ENCODE data around the gene SUCLG2.
A peak's percentile ranks its signal among the peaks of the same experiment; 100 is the strongest.

Gene SUCLG2, protein sequence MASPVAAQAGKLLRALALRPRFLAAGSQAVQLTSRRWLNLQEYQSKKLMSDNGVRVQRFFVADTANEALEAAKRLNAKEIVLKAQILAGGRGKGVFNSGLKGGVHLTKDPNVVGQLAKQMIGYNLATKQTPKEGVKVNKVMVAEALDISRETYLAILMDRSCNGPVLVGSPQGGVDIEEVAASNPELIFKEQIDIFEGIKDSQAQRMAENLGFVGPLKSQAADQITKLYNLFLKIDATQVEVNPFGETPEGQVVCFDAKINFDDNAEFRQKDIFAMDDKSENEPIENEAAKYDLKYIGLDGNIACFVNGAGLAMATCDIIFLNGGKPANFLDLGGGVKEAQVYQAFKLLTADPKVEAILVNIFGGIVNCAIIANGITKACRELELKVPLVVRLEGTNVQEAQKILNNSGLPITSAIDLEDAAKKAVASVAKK

DNA sequence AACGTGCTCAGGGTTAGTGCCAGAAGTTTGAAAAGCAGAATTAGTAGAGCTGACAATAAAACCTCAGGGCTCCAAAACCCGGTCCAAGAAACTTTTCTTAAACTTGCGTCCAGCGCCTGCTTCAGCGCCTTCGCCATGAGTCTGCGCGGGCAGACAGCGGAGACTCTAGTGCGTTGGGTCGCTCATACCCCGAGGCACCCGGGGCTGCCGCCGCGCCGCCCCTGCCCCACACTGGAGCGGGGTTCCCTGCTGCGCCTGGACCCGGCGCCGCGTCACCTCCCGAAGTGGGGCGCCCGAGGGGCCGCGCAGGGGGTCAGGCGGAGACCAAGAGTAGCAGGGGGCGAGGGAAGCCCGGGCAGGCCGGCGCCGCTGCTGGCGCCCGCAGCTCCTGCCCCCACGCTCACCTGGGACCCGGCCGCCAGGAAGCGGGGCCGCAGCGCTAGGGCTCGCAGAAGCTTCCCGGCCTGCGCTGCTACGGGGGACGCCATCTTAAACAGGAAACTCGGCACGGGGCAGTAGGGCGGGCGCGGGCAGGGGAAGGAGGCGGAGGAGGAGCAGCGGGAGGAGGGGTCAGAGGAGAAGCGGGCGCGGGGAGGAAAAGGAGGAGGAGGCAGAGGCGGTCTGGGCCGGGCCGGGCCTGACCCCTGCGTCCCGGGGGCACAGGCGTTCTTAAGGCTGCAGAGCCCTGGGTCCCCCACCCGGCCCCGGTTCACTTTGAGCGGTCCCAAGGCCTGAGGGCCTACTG is at the start of gene SUCLG2:
SUCLG2 (minus strand) TSS at position 514 of the 745 bp plus-strand sequence; CDS start at position 488, 26 bp downstream.
- TF ChIP-seq, protein P1, sequence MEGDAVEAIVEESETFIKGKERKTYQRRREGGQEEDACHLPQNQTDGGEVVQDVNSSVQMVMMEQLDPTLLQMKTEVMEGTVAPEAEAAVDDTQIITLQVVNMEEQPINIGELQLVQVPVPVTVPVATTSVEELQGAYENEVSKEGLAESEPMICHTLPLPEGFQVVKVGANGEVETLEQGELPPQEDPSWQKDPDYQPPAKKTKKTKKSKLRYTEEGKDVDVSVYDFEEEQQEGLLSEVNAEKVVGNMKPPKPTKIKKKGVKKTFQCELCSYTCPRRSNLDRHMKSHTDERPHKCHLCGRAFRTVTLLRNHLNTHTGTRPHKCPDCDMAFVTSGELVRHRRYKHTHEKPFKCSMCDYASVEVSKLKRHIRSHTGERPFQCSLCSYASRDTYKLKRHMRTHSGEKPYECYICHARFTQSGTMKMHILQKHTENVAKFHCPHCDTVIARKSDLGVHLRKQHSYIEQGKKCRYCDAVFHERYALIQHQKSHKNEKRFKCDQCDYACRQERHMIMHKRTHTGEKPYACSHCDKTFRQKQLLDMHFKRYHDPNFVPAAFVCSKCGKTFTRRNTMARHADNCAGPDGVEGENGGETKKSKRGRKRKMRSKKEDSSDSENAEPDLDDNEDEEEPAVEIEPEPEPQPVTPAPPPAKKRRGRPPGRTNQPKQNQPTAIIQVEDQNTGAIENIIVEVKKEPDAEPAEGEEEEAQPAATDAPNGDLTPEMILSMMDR (conservative IDR thresholded peaks at IDR 0.05; ENCODE audit: low read depth, low read length) = no peak
- DNase-seq (ENCODE audit: low read depth) = no peak
- peak within 1 kb of the TSS; percentile 78 for H3K4me3 ChIP-seq (ENCODE audit: low read length)

DNA sequence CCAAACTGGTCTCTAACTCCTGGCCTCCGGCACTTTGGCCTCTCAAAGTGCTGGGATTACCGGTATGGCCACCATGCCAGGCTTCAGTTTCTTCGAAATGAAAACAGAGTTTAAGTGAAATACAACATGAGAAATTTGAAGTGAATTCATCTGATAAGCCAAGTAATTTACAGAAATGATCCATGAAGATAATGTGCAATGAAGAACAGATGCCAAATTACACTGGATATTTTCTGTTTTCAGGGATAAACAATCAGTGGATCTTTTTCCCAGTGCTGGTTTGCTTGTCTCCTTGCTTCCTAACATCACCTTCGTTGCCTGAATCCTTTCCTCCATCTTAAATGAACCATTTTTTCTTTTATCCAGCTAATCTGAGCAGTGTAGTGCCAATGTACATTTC is 46.2 kb upstream of the SUCLG2 start:
- H3K4me3 ChIP-seq (ENCODE audit: low read length) = no peak overlapping the region
- TF ChIP-seq, protein P1 (conservative IDR thresholded peaks at IDR 0.05; ENCODE audit: low read depth, low read length) = no peak
- DNase-seq (ENCODE audit: low read depth) = no peak

DNA sequence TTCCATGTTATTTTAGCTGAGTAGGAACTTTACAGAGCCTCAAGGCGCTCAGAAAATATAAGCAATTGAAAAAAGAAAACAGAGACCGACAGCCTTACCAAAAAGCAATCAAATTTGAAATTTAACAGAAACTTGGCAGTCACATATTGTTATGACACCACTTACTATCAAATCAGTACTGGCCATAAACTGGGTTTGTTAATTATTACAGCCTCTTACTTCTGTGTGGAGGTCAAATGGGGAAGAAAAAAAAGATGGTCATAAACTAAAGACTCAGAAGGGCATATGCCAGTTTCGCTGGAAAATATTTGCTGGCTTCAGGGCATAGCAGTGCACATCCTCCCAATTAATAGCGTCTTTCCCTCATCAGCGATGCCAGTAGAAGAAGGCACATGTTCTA is 45.5 kb upstream of the SUCLG2 start:
- TF ChIP-seq, protein P1 (conservative IDR thresholded peaks at IDR 0.05; ENCODE audit: low read depth, low read length) = no peak
- no peak for DNase-seq (ENCODE audit: low read depth)
- no peak overlapping the region for H3K4me3 ChIP-seq (ENCODE audit: low read length)

DNA sequence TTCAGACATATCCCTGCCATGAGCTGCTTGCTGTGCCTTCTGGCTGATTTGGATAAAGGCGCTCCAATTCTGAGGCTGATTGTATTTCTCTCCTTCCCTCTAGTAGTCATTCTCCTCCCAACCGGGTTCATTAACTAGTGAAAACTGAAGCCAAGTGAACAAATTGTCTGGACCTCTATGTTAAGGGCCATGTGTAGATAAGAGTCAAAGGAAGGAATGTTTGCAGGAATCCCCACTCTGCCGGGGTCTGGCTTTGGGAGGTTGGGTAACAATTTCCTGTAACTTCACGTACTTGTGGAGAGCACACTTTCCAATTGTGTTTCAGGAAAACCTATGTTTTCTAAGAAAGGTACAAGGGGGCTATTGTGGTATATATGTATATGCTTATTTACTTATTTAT is 38.2 kb upstream of the SUCLG2 start:
- no peak overlapping the region for H3K4me3 ChIP-seq (ENCODE audit: low read length)
- no peak for DNase-seq (ENCODE audit: low read depth)
- TF ChIP-seq, protein P1 (conservative IDR thresholded peaks at IDR 0.05; ENCODE audit: low read depth, low read length) = no peak

DNA sequence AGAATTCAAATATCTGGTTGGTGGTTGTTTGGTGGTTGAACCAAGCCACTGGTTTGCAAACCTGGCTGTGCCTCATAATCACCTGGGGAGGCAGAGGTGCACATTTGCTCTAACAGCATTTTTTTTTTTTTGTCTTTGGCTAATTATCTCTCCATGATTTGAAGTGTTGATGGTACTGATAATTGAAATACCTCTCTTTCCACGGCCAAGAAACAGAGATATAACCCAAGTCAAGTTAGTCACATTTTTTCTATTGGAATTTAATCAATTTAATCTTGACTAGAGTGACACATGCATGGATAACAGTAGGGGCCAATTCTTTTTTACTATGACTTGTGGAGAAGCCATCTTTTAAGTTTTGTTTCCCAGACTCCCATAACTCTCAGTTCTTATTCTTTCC is 37.5 kb upstream of the SUCLG2 start:
- TF ChIP-seq, protein P1 (conservative IDR thresholded peaks at IDR 0.05; ENCODE audit: low read depth, low read length) = no peak
- DNase-seq (ENCODE audit: low read depth) = no peak
- no peak overlapping the region for H3K4me3 ChIP-seq (ENCODE audit: low read length)

DNA sequence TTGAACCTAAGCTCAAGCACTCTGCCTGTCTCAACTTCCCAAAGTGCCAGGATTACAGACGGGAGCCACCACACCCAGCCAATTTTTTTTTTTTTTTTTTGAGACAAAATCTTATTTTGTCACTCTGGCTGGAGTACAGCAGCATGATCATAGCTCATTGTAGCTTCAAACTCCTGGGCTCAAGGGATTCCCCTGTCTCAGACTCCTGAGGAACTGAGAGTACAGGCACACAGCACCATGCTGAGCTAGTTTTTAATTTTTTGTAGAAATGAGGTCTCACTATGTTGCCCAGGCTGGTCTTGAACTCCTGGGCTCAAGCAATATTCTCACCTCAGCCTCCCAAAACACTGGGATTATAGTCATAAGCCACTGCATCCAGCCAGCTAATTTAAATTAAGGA is 36.8 kb upstream of the SUCLG2 start:
- no peak for DNase-seq (ENCODE audit: low read depth)
- TF ChIP-seq, protein P1 (conservative IDR thresholded peaks at IDR 0.05; ENCODE audit: low read depth, low read length) = no peak
- no peak overlapping the region for H3K4me3 ChIP-seq (ENCODE audit: low read length)
